Liver (tissue), 3 donors: Measurements from ENCODE around the gene CYP4Z1.

Experiments used
- ATF3 ChIP-seq: IDR thresholded peaks from 2 replicates; pipeline ENCODE4 v1.6.1; 2016; ENCODE audit warnings: antibody characterized with exemption
- GABPA ChIP-seq, 2 donors: IDR thresholded peaks in 1 of 2; conservative IDR thresholded peaks in 1 of 2; 2 replicates each; pipeline ENCODE4 v1.6.1; 2016; ENCODE audit warnings: antibody characterized with exemption in 2 of 2, mild to moderate bottlenecking in 1 of 2, moderate library complexity in 1 of 2
- NR2F2 ChIP-seq: IDR thresholded peaks from 2 replicates; pipeline ENCODE4 v1.6.1; 2016; ENCODE audit warnings: antibody characterized with exemption
- RAD21 ChIP-seq, 2 donors: IDR thresholded peaks; 2 replicates each; pipeline ENCODE4 v1.6.1; 2016; ENCODE audit warnings: antibody characterized with exemption in 2 of 2, mild to moderate bottlenecking in 2 of 2
- REST ChIP-seq: IDR thresholded peaks from 2 replicates; pipeline ENCODE4 v1.6.1; 2016; ENCODE audit warnings: antibody characterized with exemption, mild to moderate bottlenecking
- YY1 ChIP-seq: IDR thresholded peaks from 2 replicates; pipeline ENCODE4 v1.6.1; 2016; ENCODE audit warnings: antibody characterized with exemption, mild to moderate bottlenecking
- TF ChIP-seq, protein P1 (sequence below): fragments of 150-350 bp; IDR thresholded peaks from 2 replicates; pipeline ENCODE4 v1.5.1; 2017; ENCODE audit warnings: improper control_type of control experiment, low read depth, low read length; ENCODE audit not compliant: missing input control
- TF ChIP-seq, protein P2 (sequence below): IDR thresholded peaks from 2 replicates; pipeline ENCODE4 v1.6.1; 2016; ENCODE audit warnings: antibody characterized with exemption
- donor health status: healthy.
- donor health status: healthy.

GRCh38 chr1:47113178-47113577, 46.1 kb downstream of the CYP4Z1 start:
- TF ChIP-seq, protein P1, sequence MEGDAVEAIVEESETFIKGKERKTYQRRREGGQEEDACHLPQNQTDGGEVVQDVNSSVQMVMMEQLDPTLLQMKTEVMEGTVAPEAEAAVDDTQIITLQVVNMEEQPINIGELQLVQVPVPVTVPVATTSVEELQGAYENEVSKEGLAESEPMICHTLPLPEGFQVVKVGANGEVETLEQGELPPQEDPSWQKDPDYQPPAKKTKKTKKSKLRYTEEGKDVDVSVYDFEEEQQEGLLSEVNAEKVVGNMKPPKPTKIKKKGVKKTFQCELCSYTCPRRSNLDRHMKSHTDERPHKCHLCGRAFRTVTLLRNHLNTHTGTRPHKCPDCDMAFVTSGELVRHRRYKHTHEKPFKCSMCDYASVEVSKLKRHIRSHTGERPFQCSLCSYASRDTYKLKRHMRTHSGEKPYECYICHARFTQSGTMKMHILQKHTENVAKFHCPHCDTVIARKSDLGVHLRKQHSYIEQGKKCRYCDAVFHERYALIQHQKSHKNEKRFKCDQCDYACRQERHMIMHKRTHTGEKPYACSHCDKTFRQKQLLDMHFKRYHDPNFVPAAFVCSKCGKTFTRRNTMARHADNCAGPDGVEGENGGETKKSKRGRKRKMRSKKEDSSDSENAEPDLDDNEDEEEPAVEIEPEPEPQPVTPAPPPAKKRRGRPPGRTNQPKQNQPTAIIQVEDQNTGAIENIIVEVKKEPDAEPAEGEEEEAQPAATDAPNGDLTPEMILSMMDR: no peak
- TF ChIP-seq ATF3 (no peak), RAD21 (IDR thresholded peaks at IDR 0.05) (no peak), REST (no peak), YY1 (no peak), NR2F2 (no peak), GABPA (IDR thresholded peaks at IDR 0.05 in 1 of 2, conservative IDR thresholded peaks at IDR 0.05 in 1 of 2) (no peak)
- TF ChIP-seq, protein P2, sequence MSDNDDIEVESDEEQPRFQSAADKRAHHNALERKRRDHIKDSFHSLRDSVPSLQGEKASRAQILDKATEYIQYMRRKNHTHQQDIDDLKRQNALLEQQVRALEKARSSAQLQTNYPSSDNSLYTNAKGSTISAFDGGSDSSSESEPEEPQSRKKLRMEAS: no peak
